Left renal pelvis (tissue), 4 donors: ENCODE results near the gene SDCCAG8. TPM values are rescaled to one million over a fixed set of nuclear protein-coding genes. Genes with fewer than 3 reads are reported as not detected.

Source experiments
- DNase-seq, 4 donors: peaks; one replicate each; pipeline ENCODE4 v3.0.0-alpha.2; 2013; ENCODE audit warnings: low read depth in 4 of 4, low spot score in 3 of 4
- polyA plus RNA-seq, 4 donors: library from polyadenylated mRNA; unstranded; fragments of 120-200 nt; gene quantifications; one replicate each; pipeline ENCODE4 v1.2.1, GENCODE V29; 2013; ENCODE audit not compliant: insufficient read length in 4 of 4

Gene SDCCAG8
- polyA plus RNA-seq, 4 donors, result 39.2 to 44.0 (median 42.4) TPM

- no peak for DNase-seq
Measured at GRCh38 chr1:243528459-243529121, 272.7 kb downstream of the SDCCAG8 start.

- no peak for DNase-seq
Measured at GRCh38 chr1:243529512-243529911, 273.7 kb downstream of the SDCCAG8 start.

GRCh38 chr1:243535014-243535413 is 279.2 kb downstream of the SDCCAG8 start:
- DNase-seq, result no peak

GRCh38 chr1:243539636-243540035 is 283.8 kb downstream of the SDCCAG8 start:
- no peak for DNase-seq

- DNase-seq, result no peak
Measured at GRCh38 chr1:243542739-243543415, 287.0 kb downstream of the SDCCAG8 start.

- DNase-seq, result no peak
Measured at GRCh38 chr1:243543501-243543900, 287.7 kb downstream of the SDCCAG8 start.

- DNase-seq, result no peak
Measured at GRCh38 chr1:243546457-243546856, 290.6 kb downstream of the SDCCAG8 start.

GRCh38 chr1:243547891-243548290 is 292.1 kb downstream of the SDCCAG8 start:
- DNase-seq, result no peak

GRCh38 chr1:243548516-243548915 is 292.7 kb downstream of the SDCCAG8 start:
- no peak for DNase-seq

GRCh38 chr1:243549108-243549507 is 293.3 kb downstream of the SDCCAG8 start:
- no peak for DNase-seq

Other genes with a start within 250 kb of the SDCCAG8 start
- gene CEP170, start 760 bp upstream of the SDCCAG8 start, polyA plus RNA-seq, result 10 to 100 TPM; 55.0 to 91.1 (median 67.6) TPM